ENCODE results near the gene RFTN1. TPM values are rescaled to one million over a fixed set of nuclear protein-coding genes. Genes with fewer than 3 reads are reported as not detected.

The RFTN1 gene
- total and polyA plus RNA-seq, 2 of the 8 experiments (the other 6 are each of a cell fraction or from before 2014, with no cell fraction given): 4.6 to 6.7 TPM

GRCh38 chr3:16316396-16316795 lies 197.1 kb downstream of the RFTN1 start:
- 0 out of 2 replicates have a peak, but pooled peaks cover 2% of the 10 kb centered on the region for H3K79me1 ChIP-seq (ENCODE audit: low read depth, low read length)
- ChIA-PET POLR2A (ENCODE audit: partially characterized antibody) (interaction anchor here (1.0 to 1.2 kb wide), 2 partner anchors 9 to 12 kb away, joined by 4 to 5 read pairs; no protein-coding TSS in a partner anchor), CTCF (ENCODE audit: partially characterized antibody) (interaction anchor here (0.7 to 6.8 kb wide), 8 partner anchors 9 to 233 kb away, joined by 3 to 106 read pairs (median 4); no protein-coding TSS in a partner anchor)

More at GRCh38 chr3:16316396-16316795, 197.1 kb downstream of the RFTN1 start:
- Histone ChIP-seq H3K9ac (replicated peaks in 1 of 4; ENCODE audit: extremely low read depth in 1 of 4, low read depth in 3 of 4, low read length in 3 of 4) (no peak overlapping the region), H2BK5ac (ENCODE audit: low read depth, low read length) (no peak overlapping the region; the same call in 1 of the 2 replicates), H3K4ac (replicated peaks; ENCODE audit: insufficient read length, low read depth, low read length) (no peak overlapping the region), H3K9me3 (ENCODE audit: insufficient read depth in 2 of 2, low read depth in 1 of 2, low read length in 1 of 2) (no peaks in the 10 kb centered on the region), H3K79me2 (ENCODE audit: control insufficient read depth in 1 of 2, insufficient read depth in 2 of 2, low read length in 2 of 2) (no peaks in the 10 kb centered on the region), H4K5ac (ENCODE audit: insufficient read length, low read depth, low read length) (no peak overlapping the region), H3K14ac (ENCODE audit: insufficient read length) (no peak overlapping the region), H3K36me3 (ENCODE audit: control insufficient read depth in 2 of 4, insufficient read depth in 4 of 4, low read length in 3 of 4) (peaks cover 0 to 8% (median 2%) of the 10 kb centered on the region in 4 experiments; a peak in 3 of 8 replicates), H3K27ac (ENCODE audit: low read depth, low read length) (no peak overlapping the region), H3K23me2 (ENCODE audit: low read depth, low read length) (no peaks in the 10 kb centered on the region), H4K20me1 (replicated peaks in 1 of 2; ENCODE audit: control insufficient read depth in 1 of 2, insufficient read depth in 2 of 2, low read length in 2 of 2) (no peaks in the 10 kb centered on the region), H3K23ac (ENCODE audit: insufficient read length) (no peak overlapping the region), H3K4me3 (ENCODE audit: extremely low read depth in 1 of 4, insufficient read depth in 2 of 4, low read depth in 3 of 4, low read length in 4 of 4) (no peak overlapping the region), H2AFZ (ENCODE audit: low read length) (no peak overlapping the region), H2BK12ac (ENCODE audit: low read depth, low read length) (no peak overlapping the region), H3K4me1 (replicated peaks in 1 of 4; ENCODE audit: control insufficient read depth in 3 of 4, insufficient read depth in 4 of 4, low read length in 3 of 4) (no peaks in the 10 kb centered on the region), H2BK20ac (ENCODE audit: low read length) (no peak overlapping the region), H4K91ac (replicated peaks; ENCODE audit: insufficient read length, low read length) (no peak overlapping the region), H3K56ac (replicated peaks; ENCODE audit: insufficient read length, low read depth, low read length) (no peak overlapping the region), H4K8ac (ENCODE audit: extremely low read depth, insufficient read depth, low read length) (no peak overlapping the region), H3K4me2 (ENCODE audit: insufficient read depth in 1 of 2, low read depth in 2 of 2, low read length in 2 of 2) (no peak overlapping the region), H3K27me3 (replicated peaks in 1 of 4; ENCODE audit: control insufficient read depth in 3 of 4, extremely low read depth in 1 of 4, insufficient read depth in 3 of 4, low read length in 3 of 4) (no peaks in the 10 kb centered on the region), H2BK120ac (replicated peaks; ENCODE audit: low read depth, low read length) (no peak overlapping the region), H2BK15ac (ENCODE audit: low read length) (no peak overlapping the region), H3K18ac (ENCODE audit: extremely low read depth, low read length) (no peak overlapping the region), H2AK5ac (ENCODE audit: low read depth, low read length) (no peak overlapping the region)
- DNase-seq (ENCODE audit: low read depth in 1 of 2, low spot score in 2 of 2): no peak
- TF ChIP-seq E2F6 (IDR thresholded peaks at IDR 0.05) (no peak), MAFK (IDR thresholded peaks at IDR 0.05; ENCODE audit: low read depth, low read length) (no peak), KDM5A (IDR thresholded peaks at IDR 0.05; ENCODE audit: low read length) (no peak)
- no peak for FAIRE-seq
- WGBS, 2 experiments (ENCODE audit: extremely low coverage in 1 of 2, insufficient coverage in 1 of 2, insufficient read length in 1 of 2, insufficient replicate concordance in 2 of 2, low coverage in 1 of 2, low lambda C conversion rate in 2 of 2, missing lambda C conversion rate in 1 of 2): 76% methylated on average over 3 of the region's 3 CpGs; no CpG with 5 or more reads in 1 of the 2 experiments

Measured in H1 (cell line).